Suprapubic skin (tissue), 4 donors: ENCODE measurements around the gene ANKRD61. TPM values are rescaled to one million over a fixed set of nuclear protein-coding genes. Genes with fewer than 3 reads are reported as not detected.

Experiments used
- DNase-seq, 2 donors: peaks; one replicate each; pipeline ENCODE4 v3.0.0-alpha.2; 2019; ENCODE audit warnings: low spot score in 2 of 2
- H3K27ac ChIP-seq: fragments of 200-600 bp; sonication (generic); one replicate; pipeline ENCODE4 v1.5.1; 2019
- H3K27me3 ChIP-seq: fragments of 200-600 bp; sonication (generic); one replicate; pipeline ENCODE4 v1.5.1; 2019
- H3K36me3 ChIP-seq: fragments of 200-600 bp; sonication (generic); one replicate; pipeline ENCODE4 v1.5.1; 2019
- H3K4me1 ChIP-seq: fragments of 200-600 bp; sonication (generic); one replicate; pipeline ENCODE4 v1.5.1; 2019
- H3K4me3 ChIP-seq: fragments of 200-600 bp; sonication (generic); one replicate; pipeline ENCODE4 v1.5.1; 2019; ENCODE audit warnings: mild to moderate bottlenecking
- H3K9me3 ChIP-seq: fragments of 200-600 bp; sonication (generic); one replicate; pipeline ENCODE4 v1.5.1; 2019
- EP300 ChIP-seq: sonication (generic); formaldehyde crosslinking; IDR thresholded peaks from one replicate; pipeline ENCODE4 v1.6.1; 2017; ENCODE audit warnings: antibody characterized with exemption
- POLR2A ChIP-seq, 2 donors: fragments of 450-650 bp; IDR thresholded peaks; one replicate each; pipeline ENCODE4 v1.6.1; 2017; ENCODE audit warnings: antibody characterized with exemption in 2 of 2, mild to moderate bottlenecking in 2 of 2, moderate library complexity in 2 of 2
- POLR2AphosphoS5 ChIP-seq, 3 donors: sonication (generic); formaldehyde crosslinking; IDR thresholded peaks; one replicate each; pipeline ENCODE4 v1.6.1; 2017; ENCODE audit warnings: antibody characterized with exemption in 3 of 3
- WGBS: methylation state at CpG from one replicate; pipeline ENCODE4 v1.1.5; 2018; 5-methylcytosine and 5-hydroxymethylcytosine counted together
- total RNA-seq, 4 donors: library from RNA; depleted of rRNA; stranded (reverse); fragments of >200 nt; gene quantifications; one replicate each; pipeline ENCODE4 v1.1.0, GENCODE V29; 2016
- TF ChIP-seq, protein P1 (sequence below), 2 donors: fragments of 200-600 bp in 1 of 2; fragments of 450-650 bp in 1 of 2; sonication (generic) in 1 of 2; IDR thresholded peaks; one replicate each; pipeline ENCODE4 v1.5.1; 2016 to 2019; ENCODE audit warnings: antibody characterized with exemption in 2 of 2, mild to moderate bottlenecking in 1 of 2, moderate library complexity in 1 of 2

The ANKRD61 gene
- total RNA-seq, 4 donors from 2014 or later, result not detected

DNA sequence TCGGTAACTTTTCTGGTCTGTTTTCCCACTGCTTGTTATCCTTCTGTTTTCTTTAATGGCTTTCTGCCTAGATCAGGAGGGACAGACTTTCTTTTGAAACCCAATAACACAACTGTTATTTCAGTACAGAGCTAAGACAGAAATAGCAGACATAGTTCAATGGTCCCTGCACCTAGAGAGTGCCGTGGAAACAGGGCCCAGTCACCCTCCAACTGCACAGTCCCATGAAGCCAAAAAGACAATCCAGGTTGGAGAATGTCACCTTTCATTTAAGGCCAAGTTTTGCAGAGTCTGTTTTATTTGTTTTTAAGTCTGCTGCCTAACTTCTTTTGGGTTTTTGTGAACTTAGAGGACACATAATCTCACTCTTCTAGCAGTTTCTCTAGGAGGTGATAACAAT is 19.6 kb upstream of the ANKRD61 start:
- H3K27ac ChIP-seq, result no peak overlapping the region
- TF ChIP-seq EP300 (no peak), POLR2A (IDR thresholded peaks at IDR 0.05) (no peak), POLR2AphosphoS5 (IDR thresholded peaks at IDR 0.05) (no peak)
- TF ChIP-seq, protein P1, sequence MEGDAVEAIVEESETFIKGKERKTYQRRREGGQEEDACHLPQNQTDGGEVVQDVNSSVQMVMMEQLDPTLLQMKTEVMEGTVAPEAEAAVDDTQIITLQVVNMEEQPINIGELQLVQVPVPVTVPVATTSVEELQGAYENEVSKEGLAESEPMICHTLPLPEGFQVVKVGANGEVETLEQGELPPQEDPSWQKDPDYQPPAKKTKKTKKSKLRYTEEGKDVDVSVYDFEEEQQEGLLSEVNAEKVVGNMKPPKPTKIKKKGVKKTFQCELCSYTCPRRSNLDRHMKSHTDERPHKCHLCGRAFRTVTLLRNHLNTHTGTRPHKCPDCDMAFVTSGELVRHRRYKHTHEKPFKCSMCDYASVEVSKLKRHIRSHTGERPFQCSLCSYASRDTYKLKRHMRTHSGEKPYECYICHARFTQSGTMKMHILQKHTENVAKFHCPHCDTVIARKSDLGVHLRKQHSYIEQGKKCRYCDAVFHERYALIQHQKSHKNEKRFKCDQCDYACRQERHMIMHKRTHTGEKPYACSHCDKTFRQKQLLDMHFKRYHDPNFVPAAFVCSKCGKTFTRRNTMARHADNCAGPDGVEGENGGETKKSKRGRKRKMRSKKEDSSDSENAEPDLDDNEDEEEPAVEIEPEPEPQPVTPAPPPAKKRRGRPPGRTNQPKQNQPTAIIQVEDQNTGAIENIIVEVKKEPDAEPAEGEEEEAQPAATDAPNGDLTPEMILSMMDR (IDR thresholded peaks at IDR 0.05), result no peak
- no peak overlapping the region for H3K4me3 ChIP-seq
- WGBS, result 76% methylated on average over 2 of the region's 2 CpGs
- peaks cover 47% of the 10 kb centered on the region for H3K4me1 ChIP-seq
- peaks cover 9% of the 10 kb centered on the region for H3K36me3 ChIP-seq
- no peak for DNase-seq
- no peaks in the 10 kb centered on the region for H3K27me3 ChIP-seq
- H3K9me3 ChIP-seq, result no peaks in the 10 kb centered on the region

DNA sequence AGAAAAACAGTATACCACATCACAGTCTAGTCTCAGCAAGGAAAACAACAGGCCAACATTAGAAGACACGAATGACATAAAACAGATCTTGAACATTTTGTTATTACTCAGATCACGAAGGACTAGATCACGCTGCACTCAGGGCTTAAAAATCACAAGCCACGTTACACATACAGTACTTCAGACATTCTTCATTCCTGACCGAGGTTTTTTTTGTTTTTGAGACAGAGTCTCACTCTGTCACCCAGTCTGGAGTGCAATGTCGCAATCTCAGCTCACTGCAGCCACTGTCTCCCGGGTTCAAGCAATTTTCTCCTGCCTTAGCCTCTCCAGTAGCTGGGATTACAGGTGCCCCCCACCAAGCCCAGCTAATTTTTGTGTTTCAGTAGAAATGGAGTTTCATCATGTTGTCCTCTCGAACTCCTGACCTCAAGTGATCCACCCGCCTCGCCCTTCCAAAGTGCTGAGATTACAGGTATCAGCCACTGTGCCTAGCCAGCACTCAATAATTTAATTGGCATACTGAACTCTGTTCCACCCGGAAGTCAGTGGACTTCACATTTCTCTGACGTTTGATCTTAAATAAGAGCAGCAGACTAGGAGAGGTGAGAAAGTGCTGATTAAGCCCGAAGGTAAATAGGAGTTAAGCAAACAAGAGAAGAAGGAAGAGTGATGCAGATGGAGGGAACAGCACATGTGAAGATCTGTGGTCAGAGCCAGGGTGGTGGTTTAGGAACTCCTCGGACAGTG is 18.6 kb upstream of the ANKRD61 start:
- H3K36me3 ChIP-seq, result peaks cover 17% of the 10 kb centered on the region
- no peaks in the 10 kb centered on the region for H3K9me3 ChIP-seq
- no peak overlapping the region for H3K27ac ChIP-seq
- peak in 1 of 2 donors; percentile 16 for DNase-seq
- peaks cover 45% of the 10 kb centered on the region for H3K4me1 ChIP-seq
- H3K27me3 ChIP-seq, result no peaks in the 10 kb centered on the region
- TF ChIP-seq POLR2A (IDR thresholded peaks at IDR 0.05), result no peak
- no peak for TF ChIP-seq EP300
- TF ChIP-seq, protein P1 (IDR thresholded peaks at IDR 0.05), result no peak
- no peak for TF ChIP-seq POLR2AphosphoS5 (IDR thresholded peaks at IDR 0.05)
- whole genome bisulfite sequencing, result 66% methylated on average over 14 of the region's 14 CpGs
- no peak overlapping the region for H3K4me3 ChIP-seq

DNA sequence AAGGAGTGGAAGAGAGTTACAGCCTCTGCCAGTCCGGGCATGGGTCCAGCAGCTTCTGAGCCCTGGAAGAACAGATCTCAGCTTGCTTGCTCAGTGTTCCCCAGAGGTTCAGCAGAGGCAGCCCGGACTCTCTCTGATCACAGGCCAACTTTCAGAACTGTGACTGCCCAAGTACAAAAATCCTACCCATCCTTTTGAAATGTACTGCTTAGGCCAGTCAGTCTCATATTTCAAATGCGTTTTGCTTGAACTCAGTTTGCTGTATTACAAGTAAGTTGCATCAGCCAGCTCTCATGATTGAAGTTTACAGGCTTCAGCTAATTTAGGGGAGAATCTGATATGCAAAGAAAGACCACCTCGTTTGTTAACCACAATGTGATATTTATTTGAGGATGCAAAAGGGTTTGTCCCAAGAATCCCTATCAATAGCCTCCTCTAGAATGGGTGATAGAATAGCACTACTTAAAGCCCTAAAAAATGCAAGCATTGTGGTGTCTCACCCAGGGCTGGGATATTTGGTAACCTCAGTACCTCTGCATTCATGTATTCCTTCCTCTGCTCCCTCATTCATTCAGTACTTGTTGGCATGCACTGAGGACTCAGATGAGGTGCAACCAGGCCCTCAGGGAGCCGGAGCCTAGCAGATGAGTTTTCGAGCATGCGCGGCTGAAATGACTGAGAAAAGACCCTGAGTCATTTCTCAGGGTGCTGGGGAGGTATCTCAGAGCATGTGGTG is 15.1 kb upstream of the ANKRD61 start:
- Histone ChIP-seq H3K4me3 (peak overlapping the region; percentile 17), H3K27ac (peak overlapping the region; percentile 47), H3K36me3 (peaks cover 47% of the 10 kb centered on the region), H3K4me1 (peaks cover 25% of the 10 kb centered on the region), H3K9me3 (no peaks in the 10 kb centered on the region), H3K27me3 (no peaks in the 10 kb centered on the region)
- peak in 1 of 2 donors; percentile 76 for DNase-seq
- 58% methylated on average over 8 of the region's 8 CpGs for WGBS
- no peak for TF ChIP-seq EP300
- TF ChIP-seq POLR2AphosphoS5 (IDR thresholded peaks at IDR 0.05), result no peak
- TF ChIP-seq, protein P1 (IDR thresholded peaks at IDR 0.05), result no peak
- TF ChIP-seq POLR2A (IDR thresholded peaks at IDR 0.05), result no peak

DNA sequence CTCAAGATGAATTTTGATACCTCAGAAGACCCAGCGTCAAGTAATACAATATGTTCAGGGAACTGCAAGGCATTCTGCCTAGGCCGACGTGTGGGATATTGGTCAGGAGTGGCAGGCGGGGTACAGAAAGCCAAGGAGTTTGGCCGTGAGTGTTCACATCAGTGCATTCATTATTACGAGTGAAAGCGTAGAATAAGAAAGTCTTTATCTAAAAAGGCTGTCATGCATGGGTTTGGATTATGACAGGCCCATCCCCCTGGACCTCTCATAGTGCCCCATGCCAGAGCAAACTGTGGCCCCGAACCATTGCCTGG is 14.6 kb upstream of the ANKRD61 start:
- Histone ChIP-seq H3K4me1 (peaks cover 24% of the 10 kb centered on the region), H3K4me3 (no peak overlapping the region), H3K27ac (no peak overlapping the region), H3K36me3 (peaks cover 52% of the 10 kb centered on the region), H3K27me3 (no peaks in the 10 kb centered on the region), H3K9me3 (no peaks in the 10 kb centered on the region)
- TF ChIP-seq EP300 (no peak), POLR2AphosphoS5 (IDR thresholded peaks at IDR 0.05) (no peak), POLR2A (IDR thresholded peaks at IDR 0.05) (no peak)
- TF ChIP-seq, protein P1 (IDR thresholded peaks at IDR 0.05), result no peak
- 92% methylated on average over 8 of the region's 8 CpGs for WGBS
- peak in 1 of 2 donors; percentile 32 for DNase-seq
